Measurements from ENCODE around the gene SPATA6. TPM values are rescaled to one million over a fixed set of nuclear protein-coding genes. Genes with fewer than 3 reads are reported as not detected.
"Not testable (repeated sequence)": the region's sequence is repeated elsewhere in the genome, so short reads cannot be mapped to it uniquely, and the experiment has no call there.

SPATA6 gene
- total and polyA plus RNA-seq, 2 donors (not counting 1 experiment from before 2014, with no cell fraction given) = 1.9 to 6.7 TPM

- TF ChIP-seq EZH2 (IDR thresholded peaks at IDR 0.05; ENCODE audit: borderline replicate concordance, insufficient read depth, low read depth, low read length, poor library complexity, severe bottlenecking) = no peak
- CTCF ChIA-PET = no interaction called here
- H3K9me3 Mint-ChIP-seq (ENCODE audit: insufficient read depth) = peaks cover 26% of the 10 kb centered on the region
- no peaks in the 10 kb centered on the region for H3K27me3 Mint-ChIP-seq
- intact Hi-C loops (cut with micrococcal nuclease) = no loop called here
- no peak overlapping the region for H3K27ac ChIP-seq (ENCODE audit: low read length in 2 of 2)
- H3K9me3 ChIP-seq (ENCODE audit: control extremely low read depth in 1 of 3, control insufficient read depth in 2 of 3, insufficient read depth in 1 of 3, low read length in 2 of 3) = peaks cover 2 to 29% (median 16%) of the 10 kb centered on the region in 3 donors
- ATAC-seq (ENCODE audit: low read depth) = no peak
- H2AFZ ChIP-seq (ENCODE audit: insufficient read depth, low read depth, low read length, poor library complexity, severe bottlenecking) = no peak overlapping the region
- H3K4me3 ChIP-seq (ENCODE audit: control extremely low read depth in 1 of 5, extremely low read depth in 1 of 5, insufficient read depth in 1 of 5, low read depth in 2 of 5, low read length in 4 of 5) = no peak overlapping the region
- no peak overlapping the region for H3K27ac Mint-ChIP-seq
- H3K27me3 ChIP-seq (replicated peaks in 1 of 4; ENCODE audit: control extremely low read depth in 1 of 4, control insufficient read depth in 3 of 4, insufficient read depth in 4 of 4, low read length in 3 of 4) = no peaks in the 10 kb centered on the region
- no peak overlapping the region for H3K4me3 Mint-ChIP-seq
- WGBS (ENCODE audit: insufficient coverage) = 82% methylated on average over 1 of the region's 2 CpGs
- H3K9ac ChIP-seq (ENCODE audit: low read length) = no peak overlapping the region
- no peaks in the 10 kb centered on the region for H4K20me1 ChIP-seq (ENCODE audit: control insufficient read depth, insufficient read depth, low read length, poor library complexity, severe bottlenecking)
- no peak overlapping the region for H3K4me2 ChIP-seq (replicated peaks; ENCODE audit: low read depth, low read length, poor library complexity, severe bottlenecking)
- H3K4me1 Mint-ChIP-seq = no peaks in the 10 kb centered on the region
- POLR2A ChIA-PET = no interaction called here
- no peaks in the 10 kb centered on the region for H3K36me3 ChIP-seq (replicated peaks in 1 of 2; ENCODE audit: control extremely low read depth in 1 of 2, control insufficient read depth in 1 of 2, extremely low read depth in 1 of 2, insufficient read depth in 2 of 2, low read length in 1 of 2)
- no peaks in the 10 kb centered on the region for H3K79me2 ChIP-seq (ENCODE audit: control insufficient read depth, insufficient read depth, low read length)
- no peaks in the 10 kb centered on the region for H3K4me1 ChIP-seq (ENCODE audit: control insufficient read depth in 2 of 2, insufficient read depth in 2 of 2, low read length in 2 of 2)
- no peak for DNase-seq
Measured at GRCh38 chr1:48329905-48330304, 142.1 kb downstream of the SPATA6 start.

- Mint-ChIP-seq H3K4me1 (no peaks in the 10 kb centered on the region), H3K27me3 (no peaks in the 10 kb centered on the region), H3K4me3 (no peak overlapping the region), H3K9me3 (ENCODE audit: insufficient read depth) (peaks cover 28% of the 10 kb centered on the region), H3K27ac (no peak overlapping the region)
- 76% methylated on average over 6 of the region's 7 CpGs for WGBS (ENCODE audit: insufficient coverage)
- no peak overlapping the region for H3K4me3 ChIP-seq (ENCODE audit: control extremely low read depth in 1 of 5, extremely low read depth in 1 of 5, insufficient read depth in 1 of 5, low read depth in 2 of 5, low read length in 4 of 5)
- CTCF ChIA-PET = no interaction called here
- TF ChIP-seq EZH2 (IDR thresholded peaks at IDR 0.05; ENCODE audit: borderline replicate concordance, insufficient read depth, low read depth, low read length, poor library complexity, severe bottlenecking) (no peak), CTCF (IDR thresholded peaks at IDR 0.05) (no peak)
- no peaks in the 10 kb centered on the region for H3K27me3 ChIP-seq (replicated peaks in 1 of 4; ENCODE audit: control extremely low read depth in 1 of 4, control insufficient read depth in 3 of 4, insufficient read depth in 4 of 4, low read length in 3 of 4)
- no peak overlapping the region for H3K27ac ChIP-seq (ENCODE audit: low read length in 2 of 2)
- POLR2A ChIA-PET = no interaction called here
- no peak overlapping the region for H3K9ac ChIP-seq (ENCODE audit: low read length)
- DNase-seq (no peak), ATAC-seq (ENCODE audit: low read depth) (no peak)
- peaks cover 2 to 29% (median 16%) of the 10 kb centered on the region in 3 donors for H3K9me3 ChIP-seq (ENCODE audit: control extremely low read depth in 1 of 3, control insufficient read depth in 2 of 3, insufficient read depth in 1 of 3, low read length in 2 of 3)
- H3K4me2 ChIP-seq (replicated peaks; ENCODE audit: low read depth, low read length, poor library complexity, severe bottlenecking) = no peak overlapping the region
- H3K36me3 ChIP-seq (replicated peaks in 1 of 2; ENCODE audit: control extremely low read depth in 1 of 2, control insufficient read depth in 1 of 2, extremely low read depth in 1 of 2, insufficient read depth in 2 of 2, low read length in 1 of 2) = no peaks in the 10 kb centered on the region
- no peaks in the 10 kb centered on the region for H3K4me1 ChIP-seq (ENCODE audit: control insufficient read depth in 2 of 2, insufficient read depth in 2 of 2, low read length in 2 of 2)
- no peaks in the 10 kb centered on the region for H3K79me2 ChIP-seq (ENCODE audit: control insufficient read depth, insufficient read depth, low read length)
- H2AFZ ChIP-seq (ENCODE audit: insufficient read depth, low read depth, low read length, poor library complexity, severe bottlenecking) = no peak overlapping the region
- intact Hi-C loops (cut with micrococcal nuclease) = no loop called here
- no peaks in the 10 kb centered on the region for H4K20me1 ChIP-seq (ENCODE audit: control insufficient read depth, insufficient read depth, low read length, poor library complexity, severe bottlenecking)
Measured at GRCh38 chr1:48329486-48329885, 142.5 kb downstream of the SPATA6 start.

GRCh38 chr1:48311829-48312228, 160.2 kb downstream of the SPATA6 start:
- H3K36me3 ChIP-seq (replicated peaks in 1 of 2; ENCODE audit: control extremely low read depth in 1 of 2, control insufficient read depth in 1 of 2, extremely low read depth in 1 of 2, insufficient read depth in 2 of 2, low read length in 1 of 2); H3K4me3 ChIP-seq (ENCODE audit: control extremely low read depth in 1 of 5, extremely low read depth in 1 of 5, insufficient read depth in 1 of 5, low read depth in 2 of 5, low read length in 4 of 5); H4K20me1 ChIP-seq (ENCODE audit: control insufficient read depth, insufficient read depth, low read length, poor library complexity, severe bottlenecking); ATAC-seq (ENCODE audit: low read depth); H3K4me3 Mint-ChIP-seq; H3K27ac Mint-ChIP-seq; H3K27me3 Mint-ChIP-seq; DNase-seq; H2AFZ ChIP-seq (ENCODE audit: insufficient read depth, low read depth, low read length, poor library complexity, severe bottlenecking); H3K27ac ChIP-seq (ENCODE audit: low read length in 2 of 2); H3K9ac ChIP-seq (ENCODE audit: low read length); H3K4me1 ChIP-seq (ENCODE audit: control insufficient read depth in 2 of 2, insufficient read depth in 2 of 2, low read length in 2 of 2); POLR2A ChIA-PET; H3K79me2 ChIP-seq (ENCODE audit: control insufficient read depth, insufficient read depth, low read length); CTCF ChIA-PET; H3K9me3 Mint-ChIP-seq (ENCODE audit: insufficient read depth); H3K4me2 ChIP-seq (replicated peaks; ENCODE audit: low read depth, low read length, poor library complexity, severe bottlenecking); H3K9me3 ChIP-seq (ENCODE audit: control extremely low read depth in 1 of 3, control insufficient read depth in 2 of 3, insufficient read depth in 1 of 3, low read length in 2 of 3); H3K27me3 ChIP-seq (replicated peaks in 1 of 4; ENCODE audit: control extremely low read depth in 1 of 4, control insufficient read depth in 3 of 4, insufficient read depth in 4 of 4, low read length in 3 of 4); intact Hi-C loops (cut with micrococcal nuclease); H3K4me1 Mint-ChIP-seq: not testable (repeated sequence)
- 94% methylated on average over 3 of the region's 11 CpGs for WGBS (ENCODE audit: insufficient coverage)
